Colonic mucosa (tissue), 4 donors: Measurements from ENCODE around the gene MED26. TPM values are rescaled to one million over a fixed set of nuclear protein-coding genes. Genes with fewer than 3 reads are reported as not detected.

Source experiments
- DNase-seq: peaks from one replicate; pipeline ENCODE4 v3.0.0-alpha.2; 2020
- H3K27ac ChIP-seq: fragments of 200-600 bp; one replicate; pipeline ENCODE4 v1.8.0; 2021
- H3K27me3 ChIP-seq: fragments of 200-600 bp; one replicate; pipeline ENCODE4 v1.8.0; 2021
- H3K36me3 ChIP-seq: fragments of 200-600 bp; one replicate; pipeline ENCODE4 v1.8.0; 2021
- H3K4me1 ChIP-seq: fragments of 200-600 bp; one replicate; pipeline ENCODE4 v1.8.0; 2021; ENCODE audit warnings: mild to moderate bottlenecking
- H3K4me3 ChIP-seq: fragments of 200-600 bp; one replicate; pipeline ENCODE4 v1.8.0; 2021
- H3K9ac ChIP-seq, 2 donors: one replicate each; pipeline ENCODE4 v1.7.0; 2013; ENCODE audit warnings: control low read depth in 2 of 2, low read depth in 2 of 2, low read length in 2 of 2
- H3K9me3 ChIP-seq: fragments of 200-600 bp; one replicate; pipeline ENCODE4 v1.8.0; 2021
- intact Hi-C: fragments of 100-400 bp; cut with DNase I; formaldehyde crosslinking; loops from one replicate; pipeline ENCODE4 v1.14.1; 2022
- total RNA-seq, 2 donors: library from RNA; stranded (reverse); fragmentation: NEBNext Ultra II Directional in 1 of 2; extraction: Animal tissue kit (Norgen Biotek cat#: 25700) in 1 of 2; gene quantifications; one replicate each; pipeline ENCODE4 v1.2.1, GENCODE V29; 2021
- TF ChIP-seq, protein P1 (sequence below): fragments of 200-600 bp; IDR thresholded peaks from one replicate; pipeline ENCODE4 v1.8.0; 2022; ENCODE audit warnings: antibody characterized with exemption, mild to moderate bottlenecking
- donor health status: healthy.
- donor health status: DM: no; HTN: no; CAD: no.
- donor health status: DM: no; HTN: no; CAD: no.

Gene MED26
- total RNA-seq, 2 donors from 2014 or later: 10.0 to 11.9 TPM

DNA sequence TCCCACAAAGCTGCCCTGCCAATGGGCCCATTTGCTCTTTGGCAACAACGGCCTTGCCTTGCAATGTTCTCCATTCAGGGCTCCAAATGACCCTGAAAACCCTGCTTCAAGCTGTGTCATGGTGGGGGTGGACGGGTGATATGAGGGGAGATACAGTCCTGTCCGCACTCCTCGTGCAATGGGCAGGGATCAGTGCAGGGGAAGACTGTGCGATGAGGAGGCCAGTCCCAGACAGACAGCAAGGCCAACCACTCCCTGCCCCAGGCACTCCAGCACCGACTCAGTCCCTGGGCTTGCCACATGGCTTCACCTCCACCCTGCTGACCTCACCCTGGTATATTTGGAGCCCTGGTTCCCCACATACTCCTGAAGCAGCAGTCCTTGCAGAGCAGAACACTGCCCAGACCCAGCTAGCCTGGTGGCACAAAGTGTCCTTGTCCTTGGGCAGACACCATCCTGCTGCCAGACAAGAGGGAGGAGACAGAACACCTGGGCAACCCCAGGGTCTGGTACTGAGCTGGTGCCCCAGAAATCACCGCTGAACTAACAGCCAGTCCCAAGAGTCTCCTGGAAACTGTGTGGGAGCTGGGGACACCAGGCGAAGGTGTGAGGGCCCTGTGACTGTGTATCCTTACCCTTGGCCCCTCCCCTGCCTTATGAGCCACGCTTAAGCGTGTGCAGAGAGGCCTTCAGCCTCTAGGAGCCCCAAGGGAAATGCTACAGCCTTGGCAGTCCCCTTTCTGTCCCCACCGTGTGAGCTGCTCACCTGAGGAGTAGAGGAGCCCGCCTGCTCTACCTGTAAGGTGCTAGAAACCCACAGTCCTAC, 46.6 kb downstream of the MED26 start:
- no peak for DNase-seq
- no peak overlapping the region for H3K4me3 ChIP-seq
- no peaks in the 10 kb centered on the region for H3K9me3 ChIP-seq
- TF ChIP-seq, protein P1, sequence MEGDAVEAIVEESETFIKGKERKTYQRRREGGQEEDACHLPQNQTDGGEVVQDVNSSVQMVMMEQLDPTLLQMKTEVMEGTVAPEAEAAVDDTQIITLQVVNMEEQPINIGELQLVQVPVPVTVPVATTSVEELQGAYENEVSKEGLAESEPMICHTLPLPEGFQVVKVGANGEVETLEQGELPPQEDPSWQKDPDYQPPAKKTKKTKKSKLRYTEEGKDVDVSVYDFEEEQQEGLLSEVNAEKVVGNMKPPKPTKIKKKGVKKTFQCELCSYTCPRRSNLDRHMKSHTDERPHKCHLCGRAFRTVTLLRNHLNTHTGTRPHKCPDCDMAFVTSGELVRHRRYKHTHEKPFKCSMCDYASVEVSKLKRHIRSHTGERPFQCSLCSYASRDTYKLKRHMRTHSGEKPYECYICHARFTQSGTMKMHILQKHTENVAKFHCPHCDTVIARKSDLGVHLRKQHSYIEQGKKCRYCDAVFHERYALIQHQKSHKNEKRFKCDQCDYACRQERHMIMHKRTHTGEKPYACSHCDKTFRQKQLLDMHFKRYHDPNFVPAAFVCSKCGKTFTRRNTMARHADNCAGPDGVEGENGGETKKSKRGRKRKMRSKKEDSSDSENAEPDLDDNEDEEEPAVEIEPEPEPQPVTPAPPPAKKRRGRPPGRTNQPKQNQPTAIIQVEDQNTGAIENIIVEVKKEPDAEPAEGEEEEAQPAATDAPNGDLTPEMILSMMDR: no peak
- H3K9ac ChIP-seq: no peak overlapping the region
- H3K27me3 ChIP-seq: no peaks in the 10 kb centered on the region
- no peak overlapping the region for H3K27ac ChIP-seq
- peaks cover 20% of the 10 kb centered on the region for H3K4me1 ChIP-seq
- intact Hi-C loops: no loop called here
- H3K36me3 ChIP-seq: peaks cover under 1% of the 10 kb centered on the region

DNA sequence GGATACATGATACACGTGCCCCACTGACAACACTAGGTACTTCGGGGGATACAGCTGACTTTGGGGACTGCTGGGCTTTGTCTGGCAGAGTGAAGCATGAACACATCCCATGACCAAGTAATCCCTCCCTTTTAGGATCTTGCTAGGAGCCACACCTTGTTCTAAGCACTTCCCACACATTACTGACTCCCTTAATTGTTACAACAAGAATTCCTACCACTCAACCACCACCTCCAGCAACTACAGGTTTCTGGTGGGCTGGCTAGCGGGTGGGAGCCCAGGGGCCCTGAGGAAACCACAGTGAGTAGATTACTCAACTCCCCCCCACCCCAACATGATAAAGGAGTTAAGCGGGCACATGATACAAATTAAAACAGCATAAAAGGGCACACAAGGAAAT, 48.6 kb downstream of the MED26 start:
- H3K4me1 ChIP-seq: peaks cover 6% of the 10 kb centered on the region
- DNase-seq: no peak
- H3K36me3 ChIP-seq: peaks cover 7% of the 10 kb centered on the region
- no peak overlapping the region for H3K4me3 ChIP-seq
- H3K9ac ChIP-seq: no peak overlapping the region
- TF ChIP-seq, protein P1: no peak
- no peak overlapping the region for H3K27ac ChIP-seq
- H3K27me3 ChIP-seq: no peaks in the 10 kb centered on the region
- H3K9me3 ChIP-seq: no peaks in the 10 kb centered on the region
- intact Hi-C loops: no loop called here

DNA sequence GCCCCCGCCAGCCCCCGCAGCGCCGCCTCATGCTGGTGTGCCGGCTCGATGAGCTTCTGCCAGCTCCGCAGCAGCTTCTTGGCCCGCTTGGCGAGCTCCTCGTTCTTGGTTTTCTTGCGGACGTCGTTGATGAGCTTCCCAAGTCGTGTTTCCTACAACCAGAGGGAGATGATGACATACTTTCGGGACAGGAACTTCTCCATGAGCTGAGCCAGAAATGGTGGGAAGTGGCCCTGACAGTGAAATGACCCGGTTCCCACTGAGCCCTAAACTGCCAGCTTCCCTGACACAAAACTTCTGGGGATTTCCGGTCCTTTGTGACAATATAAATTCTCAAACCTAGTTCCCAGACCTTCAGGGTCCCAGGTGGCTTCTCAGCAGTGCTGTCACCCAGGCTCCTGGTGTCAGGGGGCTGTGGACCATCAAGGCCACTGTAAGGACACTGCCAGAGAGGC, 50.4 kb downstream of the MED26 start:
- Histone ChIP-seq H3K9ac (no peak overlapping the region), H3K4me3 (no peak overlapping the region), H3K27me3 (no peaks in the 10 kb centered on the region), H3K36me3 (peaks cover 7% of the 10 kb centered on the region), H3K27ac (no peak overlapping the region), H3K4me1 (peaks cover 8% of the 10 kb centered on the region), H3K9me3 (no peaks in the 10 kb centered on the region)
- intact Hi-C loops: no loop called here
- TF ChIP-seq, protein P1: no peak
- no peak for DNase-seq

DNA sequence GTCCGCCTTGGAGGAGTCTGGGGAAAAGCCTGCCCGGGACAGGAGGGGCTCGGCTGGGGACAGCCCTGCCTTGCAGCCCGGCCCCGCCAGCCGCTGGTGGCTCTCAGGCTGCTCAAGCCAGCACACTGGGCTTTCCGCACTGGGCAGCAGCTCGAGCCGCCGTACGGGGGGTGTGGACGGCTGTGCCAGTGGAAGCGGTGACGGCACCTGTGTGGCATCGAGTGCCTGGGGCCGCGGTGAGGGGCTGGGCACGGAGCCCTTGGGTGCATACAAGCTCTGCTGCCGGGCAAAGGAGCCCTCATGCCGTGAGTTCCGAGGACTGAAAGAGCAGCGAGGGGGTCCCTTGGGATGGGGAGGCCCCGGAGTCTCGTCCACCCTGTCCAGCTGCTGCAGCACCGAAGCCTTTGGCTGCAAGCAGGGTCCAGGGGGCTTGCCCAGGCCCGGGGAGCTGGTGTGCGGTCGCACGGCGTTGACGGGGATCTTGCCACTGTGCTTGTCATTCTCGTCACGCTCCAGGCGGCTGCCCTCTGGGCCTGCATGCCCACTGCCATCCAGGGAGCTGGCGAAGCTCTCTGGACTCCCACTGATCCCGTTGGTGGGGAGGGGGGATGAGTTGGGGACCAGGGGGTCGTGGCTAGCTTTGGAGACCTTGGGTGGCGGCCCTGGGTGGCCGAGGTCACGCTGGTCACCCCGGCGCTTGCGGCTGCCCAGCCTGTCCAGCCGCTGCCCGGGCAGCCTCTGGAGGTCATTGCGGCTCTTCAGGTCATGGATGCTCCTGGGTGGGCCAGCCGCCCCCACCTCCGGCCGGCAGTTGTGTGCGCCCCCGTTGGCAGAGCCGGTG, 51.1 kb downstream of the MED26 start:
- TF ChIP-seq, protein P1: no peak
- Histone ChIP-seq H3K4me1 (peaks cover 8% of the 10 kb centered on the region), H3K9ac (no peak overlapping the region), H3K27me3 (no peaks in the 10 kb centered on the region), H3K9me3 (no peaks in the 10 kb centered on the region), H3K36me3 (peaks cover 7% of the 10 kb centered on the region), H3K27ac (no peak overlapping the region), H3K4me3 (no peak overlapping the region)
- no peak for DNase-seq
- intact Hi-C loops: no loop called here

DNA sequence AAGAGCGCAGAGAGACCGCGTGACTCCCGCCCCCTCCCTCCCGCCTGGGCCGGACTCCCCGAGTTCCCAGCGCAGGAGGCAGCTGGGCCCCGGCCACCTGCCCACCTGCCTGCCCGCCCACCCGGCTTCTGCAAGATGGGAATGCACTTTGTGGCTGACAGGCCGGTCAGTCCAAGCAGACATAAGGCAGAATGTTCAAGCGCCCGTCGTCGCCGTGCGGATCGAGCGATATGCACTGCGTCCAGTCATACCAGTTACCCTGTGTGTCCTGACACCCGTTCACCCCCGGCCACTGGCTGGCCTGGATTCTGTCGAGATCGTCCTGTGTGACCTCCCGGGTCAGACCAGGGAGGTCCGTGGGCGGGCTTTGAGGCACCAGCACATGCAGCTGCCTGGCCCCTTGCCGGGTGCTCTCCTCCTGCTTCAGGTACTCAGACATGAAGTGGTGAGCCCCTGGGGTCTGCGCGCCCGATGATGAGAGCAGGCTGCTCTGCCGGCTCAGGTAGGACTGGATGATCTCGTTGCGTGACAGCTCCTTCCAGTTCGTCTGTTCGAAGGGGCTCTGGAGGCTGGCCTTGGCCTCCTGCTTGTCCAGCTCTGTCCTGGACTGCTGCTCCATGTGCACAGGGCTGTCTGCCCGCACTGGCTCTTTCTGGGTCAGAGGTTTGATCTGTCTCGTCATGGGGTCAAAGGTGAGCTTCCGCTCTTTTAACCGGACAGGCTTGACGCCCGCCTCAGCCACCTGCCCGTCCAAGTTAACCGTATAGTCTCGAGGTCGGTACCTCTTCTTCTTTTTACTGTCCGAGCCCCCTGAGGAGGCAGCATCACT, 51.9 kb downstream of the MED26 start:
- Histone ChIP-seq H3K9ac (no peak overlapping the region), H3K4me1 (peaks cover 8% of the 10 kb centered on the region), H3K27me3 (no peaks in the 10 kb centered on the region), H3K4me3 (no peak overlapping the region), H3K36me3 (peaks cover 7% of the 10 kb centered on the region), H3K9me3 (no peaks in the 10 kb centered on the region), H3K27ac (no peak overlapping the region)
- intact Hi-C loops: no loop called here
- TF ChIP-seq, protein P1: no peak
- DNase-seq: no peak
